BE2C (cell line): ENCODE results near the gene GPBP1L1.

ENCODE experiments used
- DNase-seq: peaks from one replicate; pipeline ENCODE4 v3.0.0-alpha.2; 2020
- H3K27me3 ChIP-seq: fragments of 250-450 bp; sonication (Bioruptor Pico); 2 replicates; pipeline ENCODE4 v1.5.1; 2020; ENCODE audit warnings: mild to moderate bottlenecking
- H3K36me3 ChIP-seq: fragments of 250-450 bp; sonication (Bioruptor Pico); 2 replicates; pipeline ENCODE4 v1.5.1; 2020; ENCODE audit warnings: mild to moderate bottlenecking
- H3K4me1 ChIP-seq: fragments of 250-450 bp; sonication (Bioruptor Pico); 2 replicates; pipeline ENCODE4 v1.5.1; 2020
- H3K4me3 ChIP-seq: 2 replicates; pipeline ENCODE4 v1.5.1; 2011; ENCODE audit warnings: low read depth, low read length
- H3K9me3 ChIP-seq: fragments of 250-450 bp; sonication (Bioruptor Pico); 2 replicates; pipeline ENCODE4 v1.5.1; 2020
- CTCF ChIP-seq: IDR thresholded peaks from 2 replicates; pipeline ENCODE4 v1.5.1; 2012; ENCODE audit warnings: mild to moderate bottlenecking, low read depth, low read length

Gene GPBP1L1

DNA sequence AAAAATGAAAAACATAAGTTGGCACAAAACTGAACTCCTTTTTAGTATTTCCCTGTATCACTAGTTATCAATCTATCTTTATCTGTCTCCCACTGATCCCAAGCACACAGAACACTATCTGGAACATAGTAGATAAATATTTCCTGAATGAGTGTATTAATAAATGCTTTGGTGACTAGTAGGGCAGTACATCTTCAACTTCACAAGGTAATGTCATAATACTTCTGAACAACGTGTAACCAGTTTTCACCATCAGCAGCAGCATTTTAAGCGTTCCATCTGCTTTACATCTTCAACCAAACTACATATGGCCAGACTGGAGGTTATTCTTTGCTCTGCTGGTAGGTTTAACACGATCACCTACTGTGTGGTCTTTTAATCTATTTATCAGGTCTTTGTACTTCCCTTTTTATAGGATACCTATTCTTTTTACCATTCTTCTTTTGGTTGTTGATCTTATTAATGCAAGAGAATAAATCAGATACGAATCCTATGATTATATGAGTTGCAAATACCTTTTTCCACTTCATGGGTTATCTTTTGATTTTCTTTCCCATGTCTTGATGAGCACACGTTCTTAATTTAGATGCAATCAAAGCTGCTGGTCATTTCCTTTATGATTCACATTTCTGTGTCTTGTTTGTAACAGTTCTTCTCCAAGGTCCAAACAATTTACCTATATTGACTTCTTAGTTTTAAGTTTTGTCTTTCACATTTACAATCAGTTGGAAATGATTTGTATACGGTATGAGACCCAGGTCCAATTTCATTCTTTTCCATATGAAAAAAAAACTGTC is 16.3 kb downstream of the GPBP1L1 start:
- TF ChIP-seq CTCF, result no peak
- no peak for DNase-seq
- Histone ChIP-seq H3K27me3 (no peaks in the 10 kb centered on the region), H3K36me3 (no peaks in the 10 kb centered on the region), H3K4me1 (no peaks in the 10 kb centered on the region), H3K4me3 (no peak overlapping the region), H3K9me3 (no peaks in the 10 kb centered on the region)

DNA sequence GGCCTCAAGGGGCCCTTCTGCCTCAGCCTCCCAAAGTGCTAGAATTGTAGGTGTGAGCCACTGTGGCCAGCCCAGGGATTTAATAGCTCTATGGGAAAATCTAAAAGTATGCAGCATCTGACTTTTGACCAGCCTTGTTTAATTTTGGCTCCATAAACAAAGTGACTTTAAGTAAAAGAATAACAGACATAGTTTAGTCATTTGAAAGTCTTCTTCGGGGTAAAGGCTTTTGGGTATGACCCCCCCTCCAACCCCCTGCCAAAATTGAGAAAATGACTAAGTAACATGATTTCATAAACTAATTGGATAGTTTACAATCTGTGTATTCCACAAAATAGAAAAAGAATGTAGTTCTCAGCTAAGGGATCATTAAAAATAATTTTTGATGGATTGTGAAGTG is 17.0 kb downstream of the GPBP1L1 start:
- no peaks in the 10 kb centered on the region for H3K27me3 ChIP-seq
- no peak for DNase-seq
- H3K9me3 ChIP-seq, result no peaks in the 10 kb centered on the region
- H3K4me3 ChIP-seq, result no peak overlapping the region
- no peaks in the 10 kb centered on the region for H3K4me1 ChIP-seq
- H3K36me3 ChIP-seq, result no peaks in the 10 kb centered on the region
- TF ChIP-seq CTCF, result no peak

DNA sequence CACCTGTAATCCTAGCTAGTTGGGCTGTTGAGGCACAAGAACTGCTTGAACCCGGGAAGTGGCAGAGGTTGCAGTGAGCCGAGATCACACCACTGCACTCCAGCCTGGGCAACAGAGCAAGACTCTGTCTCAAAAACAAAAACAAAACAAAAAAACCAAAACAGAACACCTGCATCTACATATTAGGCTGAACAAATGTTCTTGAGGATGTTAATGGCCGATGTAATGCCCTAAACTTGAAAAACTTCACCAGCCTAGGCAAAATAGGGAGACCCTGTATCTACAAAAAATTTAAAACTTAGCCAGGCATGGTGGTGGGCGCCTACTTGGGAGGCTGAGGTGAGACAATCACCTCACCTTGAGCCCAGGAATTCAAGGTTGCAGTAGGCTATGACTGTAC is 17.8 kb downstream of the GPBP1L1 start:
- no peaks in the 10 kb centered on the region for H3K9me3 ChIP-seq
- H3K4me3 ChIP-seq, result no peak overlapping the region
- H3K27me3 ChIP-seq, result no peaks in the 10 kb centered on the region
- DNase-seq, result no peak
- no peaks in the 10 kb centered on the region for H3K4me1 ChIP-seq
- no peaks in the 10 kb centered on the region for H3K36me3 ChIP-seq
- no peak for TF ChIP-seq CTCF

DNA sequence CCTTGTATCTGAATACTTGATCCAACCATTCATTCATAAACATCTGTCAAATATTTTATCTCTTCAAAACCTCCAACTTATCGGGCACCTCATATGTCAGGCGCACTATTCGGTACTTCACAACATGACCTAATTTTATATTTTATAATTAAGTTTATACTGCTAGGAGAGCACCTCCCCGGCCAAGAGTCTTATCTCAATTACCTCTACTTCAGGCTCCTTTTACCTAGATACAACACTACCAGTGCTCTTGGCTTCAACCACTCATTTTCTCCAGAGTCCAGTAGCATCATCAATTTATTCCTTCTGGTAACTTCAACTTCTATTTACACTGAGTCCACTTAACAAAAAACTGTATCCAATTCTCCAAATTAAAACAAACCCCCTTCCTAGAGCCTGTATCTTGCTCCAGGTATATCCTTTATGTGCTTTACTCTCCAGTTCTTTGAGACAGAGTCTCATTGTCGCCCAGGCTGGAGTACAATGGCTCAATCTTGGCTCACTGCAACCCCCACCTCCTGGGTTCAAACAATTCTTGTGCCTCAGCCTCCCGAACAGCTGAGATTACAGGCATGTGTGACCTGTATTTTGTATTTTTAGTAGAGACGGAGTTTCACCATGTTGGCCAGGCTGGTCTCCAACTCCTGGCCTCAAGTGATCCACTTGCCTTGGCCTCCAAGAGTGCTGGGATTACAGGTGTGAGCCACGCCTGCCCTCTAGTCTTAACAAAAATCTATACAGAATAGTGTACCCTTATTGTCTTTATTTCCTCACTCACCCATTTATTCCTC is 18.8 kb downstream of the GPBP1L1 start:
- Histone ChIP-seq H3K36me3 (no peaks in the 10 kb centered on the region), H3K9me3 (no peaks in the 10 kb centered on the region), H3K4me1 (no peaks in the 10 kb centered on the region), H3K27me3 (no peaks in the 10 kb centered on the region), H3K4me3 (no peak overlapping the region)
- DNase-seq, result no peak
- TF ChIP-seq CTCF, result no peak

DNA sequence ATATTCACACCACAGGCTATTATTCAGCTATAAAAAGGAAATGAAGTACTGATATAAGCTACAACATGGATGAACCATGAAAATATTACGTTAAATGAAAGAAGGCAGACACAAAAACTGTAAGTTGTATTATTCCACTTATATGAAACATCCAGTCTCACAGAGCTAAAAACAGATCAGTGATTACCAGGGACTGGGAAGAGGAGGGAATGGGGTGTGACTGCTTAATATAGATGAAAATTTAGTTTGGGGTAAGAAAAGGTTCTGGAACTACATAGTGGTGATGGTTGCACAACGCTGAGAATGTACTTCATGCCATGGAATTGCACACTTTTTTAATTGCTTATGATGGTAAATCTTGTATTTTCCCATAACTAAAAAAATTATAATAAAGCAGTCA is 19.5 kb downstream of the GPBP1L1 start:
- no peak overlapping the region for H3K4me3 ChIP-seq
- no peak for DNase-seq
- H3K36me3 ChIP-seq, result no peaks in the 10 kb centered on the region
- H3K27me3 ChIP-seq, result no peaks in the 10 kb centered on the region
- no peak for TF ChIP-seq CTCF
- H3K9me3 ChIP-seq, result no peaks in the 10 kb centered on the region
- H3K4me1 ChIP-seq, result no peaks in the 10 kb centered on the region

DNA sequence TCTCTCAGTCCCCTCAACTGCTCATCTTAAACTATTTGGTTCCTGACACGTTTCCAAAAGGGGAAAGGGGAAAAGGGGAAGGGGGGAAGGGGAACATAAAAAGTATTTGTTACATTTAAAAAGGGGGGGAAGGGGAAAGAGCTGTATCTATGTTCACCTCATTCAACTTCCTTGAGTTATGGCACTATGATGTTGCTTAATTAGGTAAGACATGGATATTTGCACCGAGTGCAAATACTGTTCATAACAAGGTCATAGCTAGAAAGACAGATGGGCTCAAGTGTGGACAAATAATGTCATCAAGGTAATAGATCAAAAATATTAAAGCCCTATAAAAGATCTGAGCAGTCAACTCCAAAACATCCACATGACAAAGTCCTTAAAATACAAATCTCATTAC is 26.0 kb downstream of the GPBP1L1 start:
- Histone ChIP-seq H3K9me3 (no peaks in the 10 kb centered on the region), H3K4me1 (no peaks in the 10 kb centered on the region), H3K27me3 (no peaks in the 10 kb centered on the region), H3K4me3 (no peak overlapping the region), H3K36me3 (peaks cover 13% of the 10 kb centered on the region)
- TF ChIP-seq CTCF, result no peak
- DNase-seq, result no peak
